ENCODE results near the gene C6orf136.

The C6orf136 gene

GRCh38 chr6:30689985-30690384 lies 43.1 kb downstream of the C6orf136 start:
- peak overlapping the region; percentile 53 for H3K4me3 ChIP-seq (ENCODE audit: low read length)
- no peaks in the 10 kb centered on the region for H3K36me3 ChIP-seq (ENCODE audit: insufficient read depth, low read length)
- no peaks in the 10 kb centered on the region for H3K9me3 ChIP-seq (ENCODE audit: low read length)
- H3K4me1 ChIP-seq (ENCODE audit: insufficient read depth, low read length) = peaks cover 49% of the 10 kb centered on the region
- H2AFZ ChIP-seq (ENCODE audit: low read depth, low read length) = no peak overlapping the region
- H3K27me3 ChIP-seq (ENCODE audit: insufficient read depth, low read length) = no peaks in the 10 kb centered on the region

GRCh38 chr6:30690403-30691207 lies 43.7 kb downstream of the C6orf136 start, which contains the start of gene NRM:
Gene NRM, minus strand, starts transcription at chr6:30690984. Its CDS starts 10 bp downstream, at chr6:30690974.
- peak within 1 kb of the TSS; percentile 46 for H2AFZ ChIP-seq (ENCODE audit: low read depth, low read length)
- H3K9me3 ChIP-seq (ENCODE audit: low read length) = no peaks in the 10 kb centered on the region
- H3K36me3 ChIP-seq (ENCODE audit: insufficient read depth, low read length) = no peaks in the 10 kb centered on the region
- H3K27me3 ChIP-seq (ENCODE audit: insufficient read depth, low read length) = no peaks in the 10 kb centered on the region
- peaks cover 43% of the 10 kb centered on the region for H3K4me1 ChIP-seq (ENCODE audit: insufficient read depth, low read length)
- peak within 1 kb of the TSS; percentile 53 for H3K4me3 ChIP-seq (ENCODE audit: low read length)

- no peaks in the 10 kb centered on the region for H3K36me3 ChIP-seq (ENCODE audit: insufficient read depth, low read length)
- H3K9me3 ChIP-seq (ENCODE audit: low read length) = no peaks in the 10 kb centered on the region
- peak overlapping the region; percentile 46 for H2AFZ ChIP-seq (ENCODE audit: low read depth, low read length)
- H3K4me1 ChIP-seq (ENCODE audit: insufficient read depth, low read length) = peaks cover 36% of the 10 kb centered on the region
- H3K27me3 ChIP-seq (ENCODE audit: insufficient read depth, low read length) = no peaks in the 10 kb centered on the region
- H3K4me3 ChIP-seq (ENCODE audit: low read length) = peak overlapping the region; percentile 53
Observed at GRCh38 chr6:30691208-30691847, 44.4 kb downstream of the C6orf136 start.

GRCh38 chr6:30696432-30696831 lies 49.5 kb downstream of the C6orf136 start:
- H3K36me3 ChIP-seq (ENCODE audit: insufficient read depth, low read length) = peaks cover 16% of the 10 kb centered on the region
- H3K9me3 ChIP-seq (ENCODE audit: low read length) = no peaks in the 10 kb centered on the region
- no peaks in the 10 kb centered on the region for H3K27me3 ChIP-seq (ENCODE audit: insufficient read depth, low read length)
- H3K4me3 ChIP-seq (ENCODE audit: low read length) = no peak overlapping the region
- peaks cover 3% of the 10 kb centered on the region for H3K4me1 ChIP-seq (ENCODE audit: insufficient read depth, low read length)
- H2AFZ ChIP-seq (ENCODE audit: low read depth, low read length) = no peak overlapping the region

- Histone ChIP-seq H3K4me1 (ENCODE audit: insufficient read depth, low read length) (no peaks in the 10 kb centered on the region), H3K27me3 (ENCODE audit: insufficient read depth, low read length) (no peaks in the 10 kb centered on the region), H3K9me3 (ENCODE audit: low read length) (no peaks in the 10 kb centered on the region), H3K4me3 (ENCODE audit: low read length) (no peak overlapping the region), H3K36me3 (ENCODE audit: insufficient read depth, low read length) (peaks cover 42% of the 10 kb centered on the region), H2AFZ (ENCODE audit: low read depth, low read length) (no peak overlapping the region)
Observed at GRCh38 chr6:30700340-30700739, 53.4 kb downstream of the C6orf136 start.
